Parathyroid adenoma (tissue), 2 donors: Measurements from ENCODE around the gene KCNJ6.

ENCODE experiments used
- H2AFZ ChIP-seq: fragments of 300-600 bp; sonication (generic); one replicate; pipeline ENCODE4 v1.7.0; 2017; ENCODE audit warnings: antibody characterized with exemption, mild to moderate bottlenecking
- H3K27ac ChIP-seq: fragments of 300-600 bp; sonication (generic); one replicate; pipeline ENCODE4 v1.7.0; 2017
- H3K27me3 ChIP-seq: fragments of 300-600 bp; sonication (generic); one replicate; pipeline ENCODE4 v1.7.0; 2017; ENCODE audit warnings: low read length; ENCODE audit not compliant: control insufficient read depth, insufficient read depth
- H3K36me3 ChIP-seq: fragments of 300-600 bp; sonication (generic); one replicate; pipeline ENCODE4 v1.7.0; 2017; ENCODE audit warnings: low read length; ENCODE audit not compliant: control insufficient read depth, insufficient read depth
- H3K4me1 ChIP-seq: fragments of 300-600 bp; sonication (generic); one replicate; pipeline ENCODE4 v1.7.0; 2017; ENCODE audit warnings: control low read depth
- H3K4me2 ChIP-seq: fragments of 300-600 bp; sonication (generic); one replicate; pipeline ENCODE4 v1.7.0; 2017; ENCODE audit warnings: low read length
- H3K4me3 ChIP-seq: fragments of 300-600 bp; sonication (generic); one replicate; pipeline ENCODE4 v1.7.0; 2017; ENCODE audit warnings: low read depth, low read length
- H3K79me2 ChIP-seq: fragments of 300-600 bp; sonication (generic); one replicate; pipeline ENCODE4 v1.7.0; 2017; ENCODE audit warnings: control low read depth
- H3K9ac ChIP-seq: fragments of 300-600 bp; sonication (generic); one replicate; pipeline ENCODE4 v1.7.0; 2017; ENCODE audit warnings: mild to moderate bottlenecking
- H3K9me3 ChIP-seq: fragments of 300-600 bp; sonication (generic); one replicate; pipeline ENCODE4 v1.7.0; 2017; ENCODE audit warnings: low read length; ENCODE audit not compliant: control insufficient read depth
- TF ChIP-seq, protein P1 (sequence below): fragments of 300-600 bp; sonication (generic); IDR thresholded peaks from one replicate; pipeline ENCODE4 v1.7.0; 2017; ENCODE audit warnings: antibody characterized with exemption, mild to moderate bottlenecking
- donor health status: primary hyperparathyroidism.

KCNJ6 gene

DNA sequence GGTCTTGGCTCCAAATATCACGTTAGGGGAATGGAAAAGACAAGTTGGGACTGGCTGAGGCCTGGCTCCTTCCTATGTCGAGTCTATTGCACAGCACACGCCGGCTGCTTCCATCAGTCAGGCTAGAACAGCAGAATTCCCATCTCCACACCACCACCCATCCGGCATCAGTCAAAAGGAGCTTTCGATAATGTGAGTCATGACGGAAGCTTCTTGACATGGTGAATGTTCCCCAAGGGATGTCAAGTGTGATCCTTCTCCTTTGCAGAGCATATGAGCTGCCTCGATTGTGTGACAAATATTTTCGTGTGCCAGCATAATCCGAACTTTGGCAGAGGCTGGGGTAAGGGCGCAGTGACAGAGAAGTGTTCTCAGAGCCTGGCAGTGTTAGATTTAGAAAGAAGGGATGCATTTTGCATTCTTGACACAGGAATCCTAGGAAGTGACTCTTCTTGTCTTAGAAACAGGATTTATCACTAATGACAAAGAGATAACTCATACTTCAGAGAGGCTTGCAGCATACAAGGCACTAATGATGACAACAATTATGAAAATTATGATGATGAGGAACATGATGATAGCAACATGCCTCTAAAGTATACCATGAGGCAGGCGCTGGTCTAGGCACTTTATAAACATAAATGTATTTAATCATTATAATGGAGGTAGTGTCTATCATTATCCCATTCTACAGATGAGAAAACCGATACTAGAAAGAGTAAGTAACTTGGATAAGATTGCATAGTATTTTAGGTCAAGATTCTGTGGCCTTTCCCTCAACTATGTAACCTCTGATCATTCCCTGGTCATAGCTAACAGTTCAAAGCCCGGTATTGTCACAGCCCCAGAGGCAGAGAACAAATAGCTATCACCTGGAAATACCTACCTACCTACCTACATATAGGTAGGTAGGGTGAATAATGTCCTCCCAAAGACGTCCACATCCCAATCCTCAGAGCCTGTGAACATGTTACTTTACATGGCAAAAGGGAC lies 135.0 kb downstream of the KCNJ6 start:
- H3K36me3 ChIP-seq, result no peaks in the 10 kb centered on the region
- H3K4me1 ChIP-seq, result no peaks in the 10 kb centered on the region
- no peak overlapping the region for H3K4me2 ChIP-seq
- no peaks in the 10 kb centered on the region for H3K9me3 ChIP-seq
- no peaks in the 10 kb centered on the region for H3K27me3 ChIP-seq
- H3K27ac ChIP-seq, result no peak overlapping the region
- TF ChIP-seq, protein P1, sequence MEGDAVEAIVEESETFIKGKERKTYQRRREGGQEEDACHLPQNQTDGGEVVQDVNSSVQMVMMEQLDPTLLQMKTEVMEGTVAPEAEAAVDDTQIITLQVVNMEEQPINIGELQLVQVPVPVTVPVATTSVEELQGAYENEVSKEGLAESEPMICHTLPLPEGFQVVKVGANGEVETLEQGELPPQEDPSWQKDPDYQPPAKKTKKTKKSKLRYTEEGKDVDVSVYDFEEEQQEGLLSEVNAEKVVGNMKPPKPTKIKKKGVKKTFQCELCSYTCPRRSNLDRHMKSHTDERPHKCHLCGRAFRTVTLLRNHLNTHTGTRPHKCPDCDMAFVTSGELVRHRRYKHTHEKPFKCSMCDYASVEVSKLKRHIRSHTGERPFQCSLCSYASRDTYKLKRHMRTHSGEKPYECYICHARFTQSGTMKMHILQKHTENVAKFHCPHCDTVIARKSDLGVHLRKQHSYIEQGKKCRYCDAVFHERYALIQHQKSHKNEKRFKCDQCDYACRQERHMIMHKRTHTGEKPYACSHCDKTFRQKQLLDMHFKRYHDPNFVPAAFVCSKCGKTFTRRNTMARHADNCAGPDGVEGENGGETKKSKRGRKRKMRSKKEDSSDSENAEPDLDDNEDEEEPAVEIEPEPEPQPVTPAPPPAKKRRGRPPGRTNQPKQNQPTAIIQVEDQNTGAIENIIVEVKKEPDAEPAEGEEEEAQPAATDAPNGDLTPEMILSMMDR, result no peak
- no peak overlapping the region for H3K9ac ChIP-seq
- H3K79me2 ChIP-seq, result no peaks in the 10 kb centered on the region
- no peak overlapping the region for H3K4me3 ChIP-seq
- H2AFZ ChIP-seq, result no peak overlapping the region

DNA sequence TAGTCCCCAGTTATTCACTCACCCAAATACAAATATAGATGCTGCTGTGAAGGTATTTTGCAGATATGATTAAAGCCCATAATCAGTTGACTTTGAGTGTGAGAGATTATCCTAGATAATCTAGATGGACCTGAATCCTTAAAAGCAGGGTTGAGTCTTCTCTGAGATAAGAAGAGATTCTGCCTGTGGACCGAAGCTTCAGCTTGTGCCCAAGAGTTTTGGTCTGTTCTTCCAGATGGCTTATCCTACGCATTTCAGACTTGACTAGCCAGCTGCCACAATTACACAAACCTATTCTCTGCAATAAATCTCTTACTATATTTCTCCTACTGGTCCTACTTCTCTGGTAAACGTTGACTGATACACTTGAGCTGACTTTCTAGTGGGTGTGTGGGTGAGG lies 145.1 kb downstream of the KCNJ6 start:
- H3K9me3 ChIP-seq, result no peaks in the 10 kb centered on the region

DNA sequence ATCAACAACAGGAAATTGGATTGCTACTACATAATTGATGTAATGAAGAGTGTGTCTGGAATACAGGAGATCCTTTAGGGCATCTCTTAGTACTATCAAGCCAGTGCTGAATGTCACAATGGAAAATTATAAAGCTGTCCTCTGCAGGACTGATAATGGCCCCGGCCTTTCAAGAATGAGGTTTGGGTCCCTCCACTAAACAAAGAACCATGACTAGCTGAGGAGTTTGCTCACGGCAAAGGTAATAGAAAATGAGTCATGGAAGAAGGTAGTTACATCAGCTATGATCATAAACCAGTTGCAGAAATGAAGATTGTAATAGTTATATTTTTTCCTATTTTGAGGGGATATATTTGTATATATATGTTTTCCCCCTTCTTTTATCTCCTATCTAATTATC lies 145.8 kb downstream of the KCNJ6 start:
- H3K4me2 ChIP-seq, result no peak overlapping the region
- H3K27me3 ChIP-seq, result no peaks in the 10 kb centered on the region
- no peak overlapping the region for H3K9ac ChIP-seq
- no peaks in the 10 kb centered on the region for H3K4me1 ChIP-seq
- H3K36me3 ChIP-seq, result no peaks in the 10 kb centered on the region
- H3K79me2 ChIP-seq, result no peaks in the 10 kb centered on the region
- H3K27ac ChIP-seq, result no peak overlapping the region
- no peak overlapping the region for H2AFZ ChIP-seq
- no peaks in the 10 kb centered on the region for H3K9me3 ChIP-seq
- TF ChIP-seq, protein P1, result no peak
- no peak overlapping the region for H3K4me3 ChIP-seq

More for the DNA sequence above, 145.1 kb downstream of the KCNJ6 start:
- Histone ChIP-seq H3K4me1 (no peaks in the 10 kb centered on the region), H3K79me2 (no peaks in the 10 kb centered on the region), H3K4me2 (no peak overlapping the region), H3K27me3 (no peaks in the 10 kb centered on the region), H3K9ac (no peak overlapping the region), H3K27ac (no peak overlapping the region), H3K4me3 (no peak overlapping the region), H3K36me3 (no peaks in the 10 kb centered on the region), H2AFZ (no peak overlapping the region)
- TF ChIP-seq, protein P1, result no peak

DNA sequence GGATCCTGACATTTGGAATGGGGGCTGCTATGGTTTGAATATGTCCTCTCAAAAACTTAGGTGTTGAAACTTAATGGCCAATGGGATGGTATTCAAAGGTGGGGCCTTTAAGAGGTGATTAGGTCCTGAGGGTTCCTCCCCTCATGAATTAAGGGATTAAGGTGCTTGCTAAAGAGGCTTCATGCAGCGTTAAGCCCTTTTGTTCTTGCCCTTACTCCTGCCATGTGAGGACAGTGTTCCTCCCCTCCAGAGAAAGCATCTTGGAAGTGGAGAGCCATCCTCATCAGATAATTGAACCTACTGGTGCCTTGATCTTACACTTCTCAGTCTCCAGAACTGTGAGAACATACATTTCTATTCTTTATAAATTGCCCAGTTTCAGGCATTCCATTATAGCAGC lies 146.6 kb downstream of the KCNJ6 start:
- TF ChIP-seq, protein P1, result no peak
- H3K27me3 ChIP-seq, result no peaks in the 10 kb centered on the region
- H3K4me1 ChIP-seq, result no peaks in the 10 kb centered on the region
- H3K9ac ChIP-seq, result no peak overlapping the region
- H3K27ac ChIP-seq, result no peak overlapping the region
- H3K36me3 ChIP-seq, result no peaks in the 10 kb centered on the region
- H3K4me2 ChIP-seq, result no peak overlapping the region
- H2AFZ ChIP-seq, result no peak overlapping the region
- H3K79me2 ChIP-seq, result no peaks in the 10 kb centered on the region
- H3K9me3 ChIP-seq, result no peaks in the 10 kb centered on the region
- H3K4me3 ChIP-seq, result no peak overlapping the region
